MM.1S (cell line): ENCODE data around the gene BTBD9.

Experiments
- DNase-seq: peaks from one replicate; pipeline ENCODE4 v3.0.0-alpha.2; 2015
- H2AFZ ChIP-seq: fragments of 300-600 bp; sonication (generic); 2 replicates; pipeline ENCODE4 v1.6.0; 2016; ENCODE audit warnings: antibody characterized with exemption, low read length
- H3F3A ChIP-seq: fragments of 300-600 bp; sonication (generic); 2 replicates; pipeline ENCODE4 v1.6.1; 2016; ENCODE audit warnings: mild to moderate bottlenecking, antibody characterized with exemption, low read length, moderate library complexity, mixed read lengths; ENCODE audit not compliant: insufficient read depth
- H3K27ac ChIP-seq: fragments of 300-600 bp; sonication (generic); 2 replicates; pipeline ENCODE4 v1.5.1; 2016; ENCODE audit warnings: mild to moderate bottlenecking, low read length
- H3K27me3 ChIP-seq: fragments of 300-600 bp; sonication (generic); replicated peaks from 2 replicates; pipeline ENCODE4 v1.6.0; 2016; ENCODE audit warnings: low read length; ENCODE audit not compliant: insufficient read depth
- H3K36me3 ChIP-seq: fragments of 300-600 bp; sonication (generic); replicated peaks from 2 replicates; pipeline ENCODE4 v1.6.1; 2016; ENCODE audit warnings: mild to moderate bottlenecking, low read length, mixed read lengths; ENCODE audit not compliant: insufficient read depth
- H3K4me1 ChIP-seq: fragments of 300-600 bp; sonication (generic); 2 replicates; pipeline ENCODE4 v1.6.1; 2016; ENCODE audit warnings: low read length, mixed read lengths
- H3K4me2 ChIP-seq: fragments of 300-600 bp; sonication (generic); 2 replicates; pipeline ENCODE4 v1.6.0; 2016; ENCODE audit warnings: low read depth, low read length
- H3K4me3 ChIP-seq: fragments of 300-600 bp; sonication (generic); 2 replicates; pipeline ENCODE4 v1.5.1; 2016; ENCODE audit warnings: low read length, mixed read lengths
- H3K79me2 ChIP-seq: fragments of 300-600 bp; sonication (generic); 2 replicates; pipeline ENCODE4 v1.6.1; 2016; ENCODE audit warnings: mixed run types, low read length, mixed read lengths
- H3K9ac ChIP-seq: fragments of 300-600 bp; sonication (generic); 2 replicates; pipeline ENCODE4 v1.6.1; 2016; ENCODE audit warnings: low read length, mixed read lengths
- H3K9me2 ChIP-seq: fragments of 300-600 bp; sonication (generic); replicated peaks from 2 replicates; pipeline ENCODE4 v1.6.1; 2016; ENCODE audit warnings: mild to moderate bottlenecking, low read length, mixed read lengths; ENCODE audit not compliant: insufficient read depth
- H3K9me3 ChIP-seq: fragments of 300-600 bp; sonication (generic); replicated peaks from 2 replicates; pipeline ENCODE4 v1.6.1; 2016; ENCODE audit warnings: mild to moderate bottlenecking, low read length, mixed read lengths; ENCODE audit not compliant: insufficient read depth
- H4K20me1 ChIP-seq: fragments of 300-600 bp; sonication (generic); 2 replicates; pipeline ENCODE4 v1.6.1; 2016; ENCODE audit warnings: mild to moderate bottlenecking, low read length, moderate library complexity, mixed read lengths; ENCODE audit not compliant: insufficient read depth
- EZH2 ChIP-seq: fragments of 300-600 bp; sonication (generic); optimal IDR thresholded peaks from 2 replicates; pipeline ENCODE3; 2017; ENCODE audit warnings: low read depth, mild to moderate bottlenecking, antibody characterized with exemption, low read length, mixed read lengths
- EZH2phosphoT487 ChIP-seq: fragments of 300-600 bp; sonication (generic); IDR thresholded peaks from 2 replicates; pipeline ENCODE4 v1.6.1; 2018; ENCODE audit warnings: antibody characterized with exemption, low read length
- TF ChIP-seq, protein P1 (sequence below): fragments of 300-600 bp; sonication (generic); IDR thresholded peaks from 2 replicates; pipeline ENCODE4 v1.5.1; 2016; ENCODE audit warnings: antibody characterized with exemption, low read length, mixed read lengths

Gene BTBD9

DNA sequence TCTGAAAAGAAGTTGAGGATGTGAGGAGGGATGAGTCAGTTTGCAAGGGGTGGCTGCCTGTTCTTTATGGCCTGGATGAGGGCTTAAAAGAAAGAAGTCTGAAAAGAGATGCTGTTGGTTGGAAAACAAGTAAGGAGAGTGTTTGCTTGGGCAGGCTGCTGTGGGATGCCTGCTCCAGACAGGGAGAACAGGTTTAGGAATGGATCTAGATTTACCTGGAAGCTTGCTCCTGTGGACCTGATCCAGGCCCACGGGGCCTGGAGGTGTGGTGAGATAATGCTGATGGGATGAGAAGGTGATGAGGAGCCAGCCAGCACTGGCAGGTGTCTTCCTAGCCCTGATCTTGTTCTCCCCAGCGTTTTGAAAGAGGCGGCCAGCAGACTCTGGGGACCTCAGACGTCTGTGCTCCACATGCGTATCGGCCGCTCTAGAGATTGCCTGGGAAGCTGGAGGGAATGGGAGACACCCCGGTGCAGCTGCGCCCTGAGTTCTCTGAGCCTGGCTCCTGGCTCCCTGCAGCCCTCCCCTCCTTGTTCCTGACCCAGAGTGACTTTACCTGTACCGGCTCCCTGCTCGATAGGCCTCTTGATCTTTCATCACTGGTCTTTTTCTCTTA, 488.9 kb downstream of the BTBD9 start:
- no peak for DNase-seq
- Histone ChIP-seq H3K9me2 (no peaks in the 10 kb centered on the region), H4K20me1 (no peaks in the 10 kb centered on the region), H2AFZ (no peak overlapping the region), H3K9me3 (no peaks in the 10 kb centered on the region), H3K27ac (no peak overlapping the region), H3K9ac (no peak overlapping the region), H3F3A (no peaks in the 10 kb centered on the region), H3K4me3 (no peak overlapping the region), H3K4me2 (no peak overlapping the region), H3K27me3 (no peaks in the 10 kb centered on the region), H3K4me1 (no peaks in the 10 kb centered on the region), H3K79me2 (no peaks in the 10 kb centered on the region), H3K36me3 (no peaks in the 10 kb centered on the region)
- TF ChIP-seq EZH2phosphoT487: no peak

GRCh38 chr6:38150021-38150420, 489.7 kb downstream of the BTBD9 start:
- no peaks in the 10 kb centered on the region for H3K9me2 ChIP-seq
- TF ChIP-seq EZH2: no peak
- TF ChIP-seq, protein P1, sequence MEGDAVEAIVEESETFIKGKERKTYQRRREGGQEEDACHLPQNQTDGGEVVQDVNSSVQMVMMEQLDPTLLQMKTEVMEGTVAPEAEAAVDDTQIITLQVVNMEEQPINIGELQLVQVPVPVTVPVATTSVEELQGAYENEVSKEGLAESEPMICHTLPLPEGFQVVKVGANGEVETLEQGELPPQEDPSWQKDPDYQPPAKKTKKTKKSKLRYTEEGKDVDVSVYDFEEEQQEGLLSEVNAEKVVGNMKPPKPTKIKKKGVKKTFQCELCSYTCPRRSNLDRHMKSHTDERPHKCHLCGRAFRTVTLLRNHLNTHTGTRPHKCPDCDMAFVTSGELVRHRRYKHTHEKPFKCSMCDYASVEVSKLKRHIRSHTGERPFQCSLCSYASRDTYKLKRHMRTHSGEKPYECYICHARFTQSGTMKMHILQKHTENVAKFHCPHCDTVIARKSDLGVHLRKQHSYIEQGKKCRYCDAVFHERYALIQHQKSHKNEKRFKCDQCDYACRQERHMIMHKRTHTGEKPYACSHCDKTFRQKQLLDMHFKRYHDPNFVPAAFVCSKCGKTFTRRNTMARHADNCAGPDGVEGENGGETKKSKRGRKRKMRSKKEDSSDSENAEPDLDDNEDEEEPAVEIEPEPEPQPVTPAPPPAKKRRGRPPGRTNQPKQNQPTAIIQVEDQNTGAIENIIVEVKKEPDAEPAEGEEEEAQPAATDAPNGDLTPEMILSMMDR: no peak
- TF ChIP-seq EZH2phosphoT487: no peak
- DNase-seq: no peak
- no peaks in the 10 kb centered on the region for H4K20me1 ChIP-seq
- H3K4me3 ChIP-seq: no peak overlapping the region
- H2AFZ ChIP-seq: no peak overlapping the region
- H3K9me3 ChIP-seq: no peaks in the 10 kb centered on the region
- H3K27me3 ChIP-seq: no peaks in the 10 kb centered on the region
- H3K4me1 ChIP-seq: no peaks in the 10 kb centered on the region
- no peak overlapping the region for H3K4me2 ChIP-seq
- no peaks in the 10 kb centered on the region for H3F3A ChIP-seq
- no peak overlapping the region for H3K9ac ChIP-seq
- H3K27ac ChIP-seq: no peak overlapping the region
- no peaks in the 10 kb centered on the region for H3K36me3 ChIP-seq
- no peaks in the 10 kb centered on the region for H3K79me2 ChIP-seq

- no peaks in the 10 kb centered on the region for H3F3A ChIP-seq
- H3K4me2 ChIP-seq: no peak overlapping the region
- H3K27me3 ChIP-seq: no peaks in the 10 kb centered on the region
- H3K9me2 ChIP-seq: no peaks in the 10 kb centered on the region
- TF ChIP-seq EZH2 (no peak), EZH2phosphoT487 (no peak)
- TF ChIP-seq, protein P1: no peak
- H3K79me2 ChIP-seq: no peaks in the 10 kb centered on the region
- H3K4me3 ChIP-seq: no peak overlapping the region
- no peak overlapping the region for H2AFZ ChIP-seq
- H3K27ac ChIP-seq: no peak overlapping the region
- no peak for DNase-seq
- H3K9ac ChIP-seq: no peak overlapping the region
- H3K36me3 ChIP-seq: no peaks in the 10 kb centered on the region
- no peaks in the 10 kb centered on the region for H4K20me1 ChIP-seq
- H3K4me1 ChIP-seq: no peaks in the 10 kb centered on the region
- no peaks in the 10 kb centered on the region for H3K9me3 ChIP-seq
Observed at GRCh38 chr6:38149531-38149930, 490.2 kb downstream of the BTBD9 start.

- H3F3A ChIP-seq: no peaks in the 10 kb centered on the region
- no peaks in the 10 kb centered on the region for H4K20me1 ChIP-seq
- no peaks in the 10 kb centered on the region for H3K27me3 ChIP-seq
- no peak overlapping the region for H3K4me2 ChIP-seq
- no peak overlapping the region for H3K9ac ChIP-seq
- TF ChIP-seq, protein P1: no peak
- TF ChIP-seq EZH2: no peak
- no peak for TF ChIP-seq EZH2phosphoT487
- no peak overlapping the region for H3K27ac ChIP-seq
- DNase-seq: no peak
- no peak overlapping the region for H2AFZ ChIP-seq
- H3K9me3 ChIP-seq: no peaks in the 10 kb centered on the region
- no peaks in the 10 kb centered on the region for H3K4me1 ChIP-seq
- H3K79me2 ChIP-seq: no peaks in the 10 kb centered on the region
- H3K4me3 ChIP-seq: no peak overlapping the region
- no peaks in the 10 kb centered on the region for H3K36me3 ChIP-seq
- H3K9me2 ChIP-seq: no peaks in the 10 kb centered on the region
Observed at GRCh38 chr6:38148606-38149005, 491.1 kb downstream of the BTBD9 start.
